ENCODE measurements around the gene DAAM1.

DNA sequence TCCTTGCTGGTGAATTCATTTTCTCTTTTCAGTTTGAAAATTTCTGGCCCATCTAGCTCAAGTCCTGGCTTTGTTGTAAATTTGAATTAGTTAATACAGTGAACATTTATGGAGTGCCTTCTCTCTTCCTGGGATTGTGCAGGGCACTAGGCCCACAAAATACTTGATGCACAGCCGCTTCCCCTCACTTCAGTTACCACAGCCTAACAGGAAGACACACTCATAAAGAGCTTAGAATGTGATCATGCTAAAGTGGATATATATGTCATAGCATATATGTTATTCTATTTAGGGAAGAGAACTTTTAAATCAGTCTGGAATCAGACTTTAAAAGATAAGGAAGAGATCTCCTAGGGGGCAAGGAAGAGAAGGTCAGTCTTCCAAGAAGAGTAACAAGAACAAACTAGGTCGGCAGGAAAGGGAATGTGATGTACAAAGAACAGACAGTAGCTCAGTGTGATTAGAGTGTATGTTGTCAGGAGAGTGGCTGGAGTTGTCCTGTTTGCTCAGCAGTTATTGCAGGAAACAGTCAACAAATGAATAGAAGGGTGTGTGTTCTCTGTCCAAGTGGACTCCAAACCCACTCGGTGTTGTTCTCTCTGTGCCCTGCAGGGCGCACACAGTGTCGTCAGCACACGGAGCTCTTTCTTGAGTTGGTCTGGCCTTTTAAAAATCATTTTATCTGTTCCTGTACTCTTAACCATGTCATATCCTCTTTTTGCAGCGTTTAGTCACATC, 74.4 kb downstream of the DAAM1 start:
- TF ChIP-seq, protein P1, sequence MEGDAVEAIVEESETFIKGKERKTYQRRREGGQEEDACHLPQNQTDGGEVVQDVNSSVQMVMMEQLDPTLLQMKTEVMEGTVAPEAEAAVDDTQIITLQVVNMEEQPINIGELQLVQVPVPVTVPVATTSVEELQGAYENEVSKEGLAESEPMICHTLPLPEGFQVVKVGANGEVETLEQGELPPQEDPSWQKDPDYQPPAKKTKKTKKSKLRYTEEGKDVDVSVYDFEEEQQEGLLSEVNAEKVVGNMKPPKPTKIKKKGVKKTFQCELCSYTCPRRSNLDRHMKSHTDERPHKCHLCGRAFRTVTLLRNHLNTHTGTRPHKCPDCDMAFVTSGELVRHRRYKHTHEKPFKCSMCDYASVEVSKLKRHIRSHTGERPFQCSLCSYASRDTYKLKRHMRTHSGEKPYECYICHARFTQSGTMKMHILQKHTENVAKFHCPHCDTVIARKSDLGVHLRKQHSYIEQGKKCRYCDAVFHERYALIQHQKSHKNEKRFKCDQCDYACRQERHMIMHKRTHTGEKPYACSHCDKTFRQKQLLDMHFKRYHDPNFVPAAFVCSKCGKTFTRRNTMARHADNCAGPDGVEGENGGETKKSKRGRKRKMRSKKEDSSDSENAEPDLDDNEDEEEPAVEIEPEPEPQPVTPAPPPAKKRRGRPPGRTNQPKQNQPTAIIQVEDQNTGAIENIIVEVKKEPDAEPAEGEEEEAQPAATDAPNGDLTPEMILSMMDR (IDR thresholded peaks at IDR 0.05), result peak in 2 of 5 experiments; percentile 9 to 38
- TF ChIP-seq POLR2A (IDR thresholded peaks at IDR 0.05), result no peak
- peak in 1 of 2 donors; percentile 38 for TF ChIP-seq EP300 (IDR thresholded peaks at IDR 0.05)
